ENCODE data around the gene ATP2C2.

The ATP2C2 gene

GRCh38 chr16:84344781-84345180 lies 23.6 kb upstream of the ATP2C2 start:
- H3K36me3 ChIP-seq (replicated peaks) = no peaks in the 10 kb centered on the region
- H3K27me3 ChIP-seq (replicated peaks) = peaks cover 2% of the 10 kb centered on the region
- no peak overlapping the region for H3K4me3 ChIP-seq (ENCODE audit: low read depth, low read length)
- no peak for DNase-seq
- no peak overlapping the region for H3K27ac ChIP-seq
- in situ Hi-C loops (cut with HindIII; ENCODE audit: low pct_ligation_motif_present, low sequenced_read_pairs) = no loop called here
- no peak for TF ChIP-seq CTCF (IDR thresholded peaks at IDR 0.05; ENCODE audit: low read depth, low read length, missing control alignments)

- Histone ChIP-seq H3K27ac (no peak overlapping the region), H3K27me3 (replicated peaks) (peaks cover 5% of the 10 kb centered on the region), H3K4me3 (ENCODE audit: low read depth, low read length) (no peak overlapping the region), H3K36me3 (replicated peaks) (no peaks in the 10 kb centered on the region)
- DNase-seq = no peak
- TF ChIP-seq CTCF (IDR thresholded peaks at IDR 0.05; ENCODE audit: low read depth, low read length, missing control alignments) = no peak
- in situ Hi-C loops (cut with HindIII; ENCODE audit: low pct_ligation_motif_present, low sequenced_read_pairs) = no loop called here
Observed at GRCh38 chr16:84347161-84347560, 21.2 kb upstream of the ATP2C2 start.

GRCh38 chr16:84348386-84348888 lies 19.9 kb upstream of the ATP2C2 start:
- no peak for DNase-seq
- H3K27ac ChIP-seq = no peak overlapping the region
- in situ Hi-C loops (cut with HindIII; ENCODE audit: low pct_ligation_motif_present, low sequenced_read_pairs) = no loop called here
- no peaks in the 10 kb centered on the region for H3K36me3 ChIP-seq (replicated peaks)
- TF ChIP-seq CTCF (IDR thresholded peaks at IDR 0.05; ENCODE audit: low read depth, low read length, missing control alignments) = no peak
- H3K4me3 ChIP-seq (ENCODE audit: low read depth, low read length) = no peak overlapping the region
- H3K27me3 ChIP-seq (replicated peaks) = peaks cover 5% of the 10 kb centered on the region

- TF ChIP-seq CTCF (IDR thresholded peaks at IDR 0.05; ENCODE audit: low read depth, low read length, missing control alignments) = no peak
- Histone ChIP-seq H3K4me3 (ENCODE audit: low read depth, low read length) (no peak overlapping the region), H3K27ac (no peak overlapping the region), H3K36me3 (replicated peaks) (no peaks in the 10 kb centered on the region), H3K27me3 (replicated peaks) (peaks cover 5% of the 10 kb centered on the region)
- in situ Hi-C loops (cut with HindIII; ENCODE audit: low pct_ligation_motif_present, low sequenced_read_pairs) = no loop called here
- DNase-seq = no peak
Observed at GRCh38 chr16:84349862-84350684, 18.3 kb upstream of the ATP2C2 start.

- DNase-seq = no peak
- TF ChIP-seq CTCF (IDR thresholded peaks at IDR 0.05; ENCODE audit: low read depth, low read length, missing control alignments) = no peak
Observed at GRCh38 chr16:84350685-84351400, 17.5 kb upstream of the ATP2C2 start.

More at GRCh38 chr16:84350685-84351400, 17.5 kb upstream of the ATP2C2 start:
- no peak overlapping the region for H3K27ac ChIP-seq
- H3K27me3 ChIP-seq (replicated peaks) = peaks cover 5% of the 10 kb centered on the region
- H3K4me3 ChIP-seq (ENCODE audit: low read depth, low read length) = no peak overlapping the region
- in situ Hi-C loops (cut with HindIII; ENCODE audit: low pct_ligation_motif_present, low sequenced_read_pairs) = no loop called here
- no peaks in the 10 kb centered on the region for H3K36me3 ChIP-seq (replicated peaks)

Data from brain microvascular endothelial cell (primary cell).